PC-3 (cell line): ENCODE data around the gene FBXO31. TPM values are rescaled to one million over a fixed set of nuclear protein-coding genes. Genes with fewer than 3 reads are reported as not detected.

Experiments
- ATAC-seq: fragments of 200-7000 bp; cut with Tn5 transposase; 2 replicates; pipeline ENCODE4 v1.9.1; 2020; ENCODE audit warnings: mild to moderate bottlenecking, moderate library complexity
- BruUV-seq: library from RNA; stranded (reverse); fragments of 400-500 nt; replicated peaks from 2 replicates; lab custom pipeline; 2021; lab: Mats Ljungman, UMichigan
- CTCF ChIA-PET: fragments of 300-600 bp; sonication (Branson Sonifier 250); formaldehyde crosslinking; loops from one replicate; lab custom pipeline; 2022; ENCODE audit warnings: antibody characterized with exemption; lab: Charles Lee
- POLR2A ChIA-PET: fragments of 300-600 bp; sonication (Branson Sonifier 250); formaldehyde crosslinking; loops from one replicate; lab custom pipeline; 2022; ENCODE audit warnings: antibody characterized with exemption; ENCODE audit not compliant: unreplicated experiment; lab: Charles Lee
- DNase-seq: peaks from one replicate; pipeline ENCODE4 v3.0.0-alpha.2; 2015
- H2AFZ ChIP-seq: fragments of 300-600 bp; sonication (generic); 2 replicates; pipeline ENCODE4 v1.6.0; 2016; ENCODE audit warnings: antibody characterized with exemption, low read length
- H3F3A ChIP-seq: fragments of 300-600 bp; sonication (generic); one replicate; pipeline ENCODE4 v1.6.0; 2017; ENCODE audit warnings: antibody characterized with exemption, low read length, control low read depth, mild to moderate bottlenecking; ENCODE audit not compliant: unreplicated experiment
- H3K27ac ChIP-seq: fragments of 300-600 bp; sonication (generic); 2 replicates; pipeline ENCODE4 v1.5.1; 2016; ENCODE audit warnings: mild to moderate bottlenecking, low read length
- H3K27me3 ChIP-seq: fragments of 300-600 bp; sonication (generic); 2 replicates; pipeline ENCODE4 v1.6.1; 2016; ENCODE audit warnings: low read length, mixed read lengths
- H3K36me3 ChIP-seq: fragments of 300-600 bp; sonication (generic); 2 replicates; pipeline ENCODE4 v1.6.1; 2016; ENCODE audit warnings: low read depth, mixed run types, low read length, mixed read lengths
- H3K4me1 ChIP-seq: fragments of 300-600 bp; sonication (generic); 2 replicates; pipeline ENCODE4 v1.5.1; 2016; ENCODE audit warnings: low read length; ENCODE audit not compliant: insufficient read depth
- H3K4me2 ChIP-seq: fragments of 300-600 bp; sonication (generic); 2 replicates; pipeline ENCODE4 v1.6.0; 2016; ENCODE audit warnings: low read length
- H3K4me3 ChIP-seq: fragments of 300-600 bp; sonication (generic); 2 replicates; pipeline ENCODE4 v1.5.1; 2016; ENCODE audit warnings: mild to moderate bottlenecking, low read length, mixed read lengths
- H3K79me2 ChIP-seq: fragments of 300-600 bp; sonication (generic); 2 replicates; pipeline ENCODE4 v1.6.1; 2017; ENCODE audit warnings: low read length, mixed read lengths
- H3K9ac ChIP-seq: fragments of 300-600 bp; sonication (generic); 2 replicates; pipeline ENCODE4 v1.6.0; 2016; ENCODE audit warnings: mild to moderate bottlenecking, low read length
- H3K9me2 ChIP-seq: fragments of 300-600 bp; sonication (generic); replicated peaks from 2 replicates; pipeline ENCODE4 v1.6.1; 2016; ENCODE audit warnings: mixed run types, low read length, mixed read lengths
- H3K9me3 ChIP-seq: fragments of 300-600 bp; sonication (generic); 2 replicates; pipeline ENCODE4 v1.6.1; 2016; ENCODE audit warnings: low read length, mixed read lengths
- H4K20me1 ChIP-seq: fragments of 300-600 bp; sonication (generic); 2 replicates; pipeline ENCODE4 v1.6.1; 2016; ENCODE audit warnings: low read length, mixed read lengths
- EZH2 ChIP-seq: fragments of 300-600 bp; sonication (generic); IDR thresholded peaks from one replicate; pipeline ENCODE4 v1.6.1; 2017; ENCODE audit warnings: antibody characterized with exemption, mild to moderate bottlenecking, low read length; ENCODE audit not compliant: unreplicated experiment
- EZH2phosphoT487 ChIP-seq: fragments of 300-600 bp; sonication (generic); IDR thresholded peaks from 2 replicates; pipeline ENCODE4 v1.6.1; 2018; ENCODE audit warnings: mild to moderate bottlenecking, antibody characterized with exemption, low read length, borderline replicate concordance
- intact Hi-C: fragments of 100-400 bp; cut with micrococcal nuclease; formaldehyde crosslinking; loops from 2 replicates; pipeline ENCODE4 v1.9.0; 2023
- total RNA-seq: library from RNA; depleted of rRNA; stranded (reverse); fragments of >200 nt; gene quantifications from 2 replicates; pipeline ENCODE4 v1.2.3, GENCODE V29; 2014
- TF ChIP-seq, protein P1 (sequence below): fragments of 300-600 bp; sonication (generic); conservative IDR thresholded peaks from 2 replicates; pipeline ENCODE4 v1.5.1; 2017; ENCODE audit warnings: antibody characterized with exemption, low read depth, mild to moderate bottlenecking, low read length

The FBXO31 gene
- total RNA-seq, 1 experiment from 2014 or later = 14.8 TPM

DNA sequence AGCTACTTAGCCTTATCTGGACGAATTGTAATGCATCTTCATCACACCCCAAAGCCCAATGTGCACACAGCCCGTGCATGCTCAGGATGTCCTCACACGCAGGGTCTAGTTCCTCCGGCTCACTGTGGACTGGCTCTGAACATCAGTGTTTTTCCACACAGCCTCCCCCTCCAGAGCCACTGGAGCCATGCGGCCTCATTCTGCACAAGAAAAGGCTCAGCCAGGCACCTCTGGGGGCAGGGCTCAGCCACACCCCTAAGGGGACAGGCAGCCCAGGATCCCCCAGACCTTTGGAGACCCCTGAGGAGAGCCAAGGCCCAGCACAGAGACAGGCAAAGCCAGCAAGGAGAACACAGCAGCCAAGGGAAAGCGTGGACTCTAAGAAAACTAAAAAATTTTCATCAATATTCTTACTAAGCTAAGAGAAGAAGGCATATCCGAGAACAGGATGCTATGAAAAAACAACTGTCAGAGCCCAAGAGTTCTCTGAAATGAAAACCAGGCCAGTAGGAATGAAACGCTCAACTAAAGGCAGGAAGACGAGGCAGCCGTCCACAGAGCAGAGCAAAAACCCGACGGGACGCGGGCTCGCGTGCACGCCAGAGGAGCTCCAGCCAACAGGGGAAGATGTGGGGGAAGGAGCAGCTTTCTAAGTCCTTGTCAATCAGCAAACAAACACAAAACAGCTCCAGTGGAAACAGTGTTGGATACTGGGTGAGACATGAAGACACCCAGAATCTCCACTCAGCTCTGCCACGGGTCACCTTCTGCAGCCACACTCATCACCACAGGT lies 43.0 kb upstream of the FBXO31 start:
- Histone ChIP-seq H3K27me3 (no peaks in the 10 kb centered on the region), H2AFZ (no peak overlapping the region), H3K4me1 (no peaks in the 10 kb centered on the region), H3K36me3 (no peaks in the 10 kb centered on the region), H3K79me2 (no peaks in the 10 kb centered on the region), H3F3A (no peaks in the 10 kb centered on the region), H3K9me3 (no peaks in the 10 kb centered on the region), H3K27ac (no peak overlapping the region), H3K9ac (no peak overlapping the region), H3K9me2 (no peaks in the 10 kb centered on the region), H3K4me3 (no peak overlapping the region), H3K4me2 (no peak overlapping the region), H4K20me1 (no peaks in the 10 kb centered on the region)
- ATAC-seq = no peak
- no peak for DNase-seq
- no TSS peak for BruUV-seq
- intact Hi-C loops = no loop called here
- TF ChIP-seq EZH2 (no peak), EZH2phosphoT487 (no peak)
- TF ChIP-seq, protein P1, sequence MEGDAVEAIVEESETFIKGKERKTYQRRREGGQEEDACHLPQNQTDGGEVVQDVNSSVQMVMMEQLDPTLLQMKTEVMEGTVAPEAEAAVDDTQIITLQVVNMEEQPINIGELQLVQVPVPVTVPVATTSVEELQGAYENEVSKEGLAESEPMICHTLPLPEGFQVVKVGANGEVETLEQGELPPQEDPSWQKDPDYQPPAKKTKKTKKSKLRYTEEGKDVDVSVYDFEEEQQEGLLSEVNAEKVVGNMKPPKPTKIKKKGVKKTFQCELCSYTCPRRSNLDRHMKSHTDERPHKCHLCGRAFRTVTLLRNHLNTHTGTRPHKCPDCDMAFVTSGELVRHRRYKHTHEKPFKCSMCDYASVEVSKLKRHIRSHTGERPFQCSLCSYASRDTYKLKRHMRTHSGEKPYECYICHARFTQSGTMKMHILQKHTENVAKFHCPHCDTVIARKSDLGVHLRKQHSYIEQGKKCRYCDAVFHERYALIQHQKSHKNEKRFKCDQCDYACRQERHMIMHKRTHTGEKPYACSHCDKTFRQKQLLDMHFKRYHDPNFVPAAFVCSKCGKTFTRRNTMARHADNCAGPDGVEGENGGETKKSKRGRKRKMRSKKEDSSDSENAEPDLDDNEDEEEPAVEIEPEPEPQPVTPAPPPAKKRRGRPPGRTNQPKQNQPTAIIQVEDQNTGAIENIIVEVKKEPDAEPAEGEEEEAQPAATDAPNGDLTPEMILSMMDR = no peak
- POLR2A ChIA-PET = no interaction called here
- CTCF ChIA-PET = no interaction called here

DNA sequence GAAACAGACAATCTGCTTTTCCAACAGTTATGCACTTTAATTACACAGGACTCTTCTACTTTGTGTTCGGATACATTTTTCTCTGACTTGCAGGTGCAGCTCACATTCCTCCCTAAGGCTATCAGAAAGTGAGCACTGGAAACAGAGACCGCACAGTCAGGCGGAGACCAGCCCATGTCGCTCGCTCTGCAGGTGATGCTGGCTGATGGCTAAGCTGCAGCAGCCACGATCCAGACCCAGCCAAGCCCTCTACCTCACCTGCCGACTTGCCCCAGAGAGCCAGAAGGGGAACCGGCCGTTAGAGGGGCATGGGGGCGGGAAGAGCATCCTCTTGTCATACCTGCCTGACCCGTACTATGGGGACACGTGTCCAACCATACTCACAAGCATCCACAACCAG lies 42.4 kb upstream of the FBXO31 start:
- Histone ChIP-seq H4K20me1 (no peaks in the 10 kb centered on the region), H3K4me1 (no peaks in the 10 kb centered on the region), H3K9me3 (no peaks in the 10 kb centered on the region), H3K9me2 (no peaks in the 10 kb centered on the region), H3F3A (no peaks in the 10 kb centered on the region), H3K79me2 (no peaks in the 10 kb centered on the region), H3K36me3 (no peaks in the 10 kb centered on the region), H3K27ac (no peak overlapping the region), H3K9ac (no peak overlapping the region), H3K27me3 (no peaks in the 10 kb centered on the region), H3K4me3 (no peak overlapping the region), H2AFZ (no peak overlapping the region), H3K4me2 (no peak overlapping the region)
- no peak for DNase-seq
- ChIA-PET POLR2A (interaction anchor here (0.6 kb wide), 1 partner anchor 909 kb away, joined by 3 read pairs; no protein-coding TSS in a partner anchor), CTCF (no interaction called here)
- TF ChIP-seq, protein P1 = no peak
- TF ChIP-seq EZH2phosphoT487 = no peak
- TF ChIP-seq EZH2 = no peak
- no TSS peak for BruUV-seq
- no peak for ATAC-seq
- intact Hi-C loops = no loop called here

DNA sequence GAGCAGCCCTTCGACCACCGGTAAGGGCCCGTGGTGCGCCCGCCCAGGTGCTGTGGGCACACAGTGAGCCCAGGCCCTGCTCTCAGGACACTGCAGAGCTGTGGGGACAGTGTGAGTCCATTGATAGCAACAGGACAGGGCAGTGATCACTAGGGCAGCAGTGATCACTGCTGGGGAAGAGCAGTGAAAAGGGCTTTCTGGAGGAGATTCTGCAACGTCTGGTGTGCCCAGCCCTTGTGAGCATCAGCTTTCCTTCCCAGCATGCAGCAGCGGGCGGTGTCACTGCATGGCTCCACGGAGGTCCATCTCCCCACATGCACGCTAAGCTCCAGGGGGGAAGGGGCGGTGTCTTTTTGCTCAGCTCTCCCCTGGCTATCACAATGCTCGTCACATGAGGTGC lies 40.7 kb upstream of the FBXO31 start:
- Histone ChIP-seq H3K4me2 (no peak overlapping the region), H3K36me3 (no peaks in the 10 kb centered on the region), H2AFZ (no peak overlapping the region), H3K9ac (no peak overlapping the region), H3K9me2 (no peaks in the 10 kb centered on the region), H4K20me1 (no peaks in the 10 kb centered on the region), H3K27me3 (no peaks in the 10 kb centered on the region), H3K4me3 (no peak overlapping the region), H3K27ac (no peak overlapping the region), H3K79me2 (no peaks in the 10 kb centered on the region), H3K4me1 (no peaks in the 10 kb centered on the region), H3K9me3 (no peaks in the 10 kb centered on the region), H3F3A (no peaks in the 10 kb centered on the region)
- TF ChIP-seq, protein P1 = no peak
- TF ChIP-seq EZH2phosphoT487 (no peak), EZH2 (no peak)
- POLR2A ChIA-PET = interaction anchor here (0.6 kb wide), 1 partner anchor 878 kb away, joined by 4 read pairs; no protein-coding TSS in a partner anchor
- CTCF ChIA-PET = no interaction called here
- BruUV-seq = no TSS peak
- intact Hi-C loops = no loop called here
- no peak for DNase-seq
- no peak for ATAC-seq
